HG03442 (cell line): ENCODE data around the gene PCGF2.
A peak's percentile ranks its signal among the peaks of the same experiment; 100 is the strongest.
"Not testable (repeated sequence)": the region's sequence is repeated elsewhere in the genome, so short reads cannot be mapped to it uniquely, and the experiment has no call there.

Experiments used
- ATAC-seq: cut with Tn5 transposase; IDR thresholded peaks from one replicate; pipeline ENCODE4 v1.9.1; 2021; ENCODE audit warnings: mild to moderate bottlenecking, moderate library complexity; ENCODE audit not compliant: unreplicated experiment

The PCGF2 gene

GRCh38 chr17:38748149-38748891 lies at the start of gene PCGF2:
Gene PCGF2, minus strand, starts transcription at chr17:38748336. Its CDS starts 7,934 bp downstream, at chr17:38740402.
- no peak for ATAC-seq

GRCh38 chr17:38797828-38798227 lies 49.7 kb upstream of the PCGF2 start:
- ATAC-seq = no peak

- ATAC-seq = no peak
These were observed 49.0 kb upstream of the PCGF2 start for GRCh38 chr17:38797158-38797490.

- ATAC-seq = no peak
These were observed 48.5 kb upstream of the PCGF2 start for GRCh38 chr17:38796451-38797157.

GRCh38 chr17:38794221-38794620 lies 46.1 kb upstream of the PCGF2 start:
- no peak for ATAC-seq

GRCh38 chr17:38791162-38791561 lies 43.0 kb upstream of the PCGF2 start:
- no peak for ATAC-seq

GRCh38 chr17:38790148-38790707 lies 42.1 kb upstream of the PCGF2 start:
- not testable (repeated sequence) for ATAC-seq

- ATAC-seq = no peak
These were observed 41.0 kb upstream of the PCGF2 start for GRCh38 chr17:38789185-38789584.

- not testable (repeated sequence) for ATAC-seq
These were observed 39.9 kb upstream of the PCGF2 start for GRCh38 chr17:38787999-38788398.

GRCh38 chr17:38786372-38786771 lies 38.2 kb upstream of the PCGF2 start:
- ATAC-seq = no peak

GRCh38 chr17:38783227-38783626 lies 35.1 kb upstream of the PCGF2 start:
- ATAC-seq = no peak

GRCh38 chr17:38779965-38780752 lies 32.0 kb upstream of the PCGF2 start:
- no peak for ATAC-seq

- ATAC-seq = no peak
These were observed 29.6 kb upstream of the PCGF2 start for GRCh38 chr17:38777641-38778250.

GRCh38 chr17:38773258-38773657 lies 25.1 kb upstream of the PCGF2 start:
- no peak for ATAC-seq

- no peak for ATAC-seq
These were observed 20.3 kb upstream of the PCGF2 start for GRCh38 chr17:38768417-38768816.

GRCh38 chr17:38766341-38766740 lies 18.2 kb upstream of the PCGF2 start:
- no peak for ATAC-seq

GRCh38 chr17:38762231-38762630 lies 14.1 kb upstream of the PCGF2 start:
- no peak for ATAC-seq

- ATAC-seq = no peak
These were observed 13.5 kb upstream of the PCGF2 start for GRCh38 chr17:38761612-38762011.

- ATAC-seq = no peak
These were observed 5.0 kb upstream of the PCGF2 start for GRCh38 chr17:38753071-38753506.

- ATAC-seq = peak; percentile 80
These were observed 4.4 kb upstream of the PCGF2 start, which contains the start of gene PSMB3 for GRCh38 chr17:38752308-38753070. Gene PSMB3, plus strand, starts transcription at chr17:38752741. Its CDS starts 86 bp downstream, at chr17:38752827.
